HepG2 (cell line): ENCODE data around the gene PHEX. TPM values are rescaled to one million over a fixed set of nuclear protein-coding genes. Genes with fewer than 3 reads are reported as not detected.

Experiments
- ATAC-seq: fragments of 200-7000 bp; cut with Tn5 transposase; 3 replicates; pipeline ENCODE4 v1.9.1; 2020; ENCODE audit warnings: mild to moderate bottlenecking, moderate library complexity
- BruUV-seq: library from RNA; stranded (reverse); fragments of 400-500 nt; replicated peaks from 2 replicates; lab custom pipeline; 2021; lab: Mats Ljungman, UMichigan
- CTCF ChIA-PET: fragments of 300-600 bp; formaldehyde crosslinking; extraction: SDS; loops from one replicate; lab custom pipeline; 2021; ENCODE audit warnings: low total read pairs, inconsistent platforms, low intra/inter-chr PET ratio; lab: Yijun Ruan, JAX
- POLR2A ChIA-PET: fragments of 350-600 bp; sonication (Branson Sonifier 250); formaldehyde crosslinking; loops from one replicate; lab custom pipeline; 2020; ENCODE audit warnings: antibody characterized with exemption, inconsistent platforms; lab: Yijun Ruan, JAX
- DNase-seq: peaks from one replicate; pipeline ENCODE4 v3.0.0-alpha.2; 2015; ENCODE audit warnings: low spot score
- FAIRE-seq: peaks from 3 replicates; lab custom pipeline; 2011; peaks lifted over from hg19 to GRCh38; lab: Jason Lieb, UNC
- H2AFZ ChIP-seq: one replicate; pipeline ENCODE4 v1.6.1; 2011; ENCODE audit warnings: low read length, inconsistent platforms
- H3K27ac ChIP-seq: fragments of 300-600 bp; 3 replicates; pipeline ENCODE4 v1.8.0; 2011; ENCODE audit warnings: mixed run types, mild to moderate bottlenecking, mixed read lengths, low read length, inconsistent platforms; ENCODE audit not compliant: insufficient read depth; ENCODE audit errors: extremely low read length
- H3K27me3 ChIP-seq, 2 experiments: fragments of 200-600 bp in 1 of 2; 2 replicates in 1 of 2; 3 replicates in 1 of 2; pipeline versions ENCODE4 v1.6.0 to v1.8.0; 2011; ENCODE audit warnings: low read length in 2 of 2, mild to moderate bottlenecking in 2 of 2, moderate library complexity in 2 of 2, inconsistent platforms in 1 of 2; ENCODE audit not compliant: insufficient read depth in 2 of 2, control insufficient read depth in 1 of 2
- H3K36me3 ChIP-seq, 2 experiments: fragments of 200-600 bp in 1 of 2; replicated peaks in 1 of 2; 2 replicates in 1 of 2; 3 replicates in 1 of 2; pipeline versions ENCODE4 v1.5.1 to v1.8.0; 2011; ENCODE audit warnings: low read length in 2 of 2, inconsistent platforms in 1 of 2; ENCODE audit not compliant: insufficient read depth in 2 of 2, control insufficient read depth in 1 of 2
- H3K4me1 ChIP-seq: 2 replicates; pipeline ENCODE4 v1.5.1; 2012; ENCODE audit warnings: low read length, inconsistent platforms; ENCODE audit not compliant: insufficient read depth
- H3K4me2 ChIP-seq: 2 replicates; pipeline ENCODE4 v1.6.0; 2011; ENCODE audit warnings: low read depth, low read length, inconsistent platforms
- H3K4me3 ChIP-seq, 3 experiments: fragments of 200-600 bp in 1 of 3; sonication (generic), shearing (Covaris generic) in 1 of 3; replicated peaks in 1 of 3; 2 replicates each; pipeline ENCODE4 v1.5.1; 2011 to 2016; ENCODE audit warnings: low read length in 3 of 3, inconsistent platforms in 2 of 3, low read depth in 2 of 3, mild to moderate bottlenecking in 2 of 3, control low read depth in 1 of 3, mixed read lengths in 1 of 3; ENCODE audit not compliant: insufficient read depth in 1 of 3
- H3K79me2 ChIP-seq: one replicate; pipeline ENCODE4 v1.6.1; 2011; ENCODE audit warnings: low read length, inconsistent platforms; ENCODE audit not compliant: insufficient read depth
- H3K9ac ChIP-seq: 2 replicates; pipeline ENCODE4 v1.6.0; 2011; ENCODE audit warnings: mild to moderate bottlenecking, low read depth, low read length, inconsistent platforms; ENCODE audit not compliant: insufficient read depth
- H3K9me3 ChIP-seq: 2 replicates; pipeline ENCODE4 v1.5.1; 2012; ENCODE audit warnings: mild to moderate bottlenecking, low read length
- H4K20me1 ChIP-seq: 2 replicates; pipeline ENCODE4 v1.6.0; 2011; ENCODE audit warnings: inconsistent platforms, mild to moderate bottlenecking, low read length, moderate library complexity; ENCODE audit not compliant: insufficient read depth
- SMC3 ChIP-seq: IDR thresholded peaks from 2 replicates; pipeline ENCODE4 v1.6.1; 2011; ENCODE audit warnings: low read length, improper control_type of control experiment
- STAG1 ChIP-seq: sonication (generic); formaldehyde crosslinking; IDR thresholded peaks from 2 replicates; pipeline ENCODE4 v1.4.0; 2020; ENCODE audit warnings: missing genetic modification reagents
- WGBS: methylation state at CpG from one replicate; pipeline ENCODE4 v1.1.6; 2017; ENCODE audit warnings: low lambda C conversion rate; 5-methylcytosine and 5-hydroxymethylcytosine counted together
- in situ Hi-C: cut with HindIII; loops from 2 replicates; pipeline ENCODE4 v1.10.0; 2017; ENCODE audit warnings: low pct_unique_long_range_greater_than_20kb; ENCODE audit not compliant: extremely low pct_ligation_motif_present
- intact Hi-C: fragments of 100-400 bp; cut with micrococcal nuclease; formaldehyde crosslinking; loops from one replicate; pipeline ENCODE4 v1.10.0; 2022; ENCODE audit not compliant: unreplicated experiment
- polyA plus RNA-seq, 8 experiments: library from polyadenylated mRNA; depleted of rRNA in 3 of 8; stranded (reverse) in 7 of 8; unstranded in 1 of 8; fragments of >200 nt; fragmentation: Illumina TruSeq in 4 of 8; extraction: Trizol in 4 of 8; gene quantifications; 2 replicates each; pipeline versions ENCODE4 v1.2.1 to v1.2.3, GENCODE V29; 2011 to 2016; ENCODE audit warnings: low read depth in 4 of 8, missing spikeins in 1 of 8, mixed read lengths in 1 of 8; ENCODE audit not compliant: insufficient read depth in 1 of 8
- total RNA-seq, 5 experiments: library from RNA; depleted of rRNA; stranded (reverse); fragments of >200 nt; fragmentation: Illumina TruSeq; extraction: Trizol; gene quantifications; 2 replicates each; pipeline ENCODE4 v1.2.3, GENCODE V29; 2016; ENCODE audit warnings: low read depth in 1 of 5
- TF ChIP-seq, protein P1 (sequence below): sonication (generic); formaldehyde crosslinking; IDR thresholded peaks from 2 replicates; pipeline ENCODE4 v1.8.0; 2022; ENCODE audit warnings: mild to moderate bottlenecking, missing genetic modification reagents, moderate library complexity
- TF ChIP-seq, protein P2 (sequence below): sonication (generic); formaldehyde crosslinking; IDR thresholded peaks from 2 replicates; pipeline ENCODE4 v1.5.0; 2020; ENCODE audit warnings: mild to moderate bottlenecking, missing genetic modification reagents, moderate library complexity

Gene PHEX
- total and polyA plus RNA-seq, 2 of the 13 experiments (the other 11 are each of a cell fraction or from before 2014, with no cell fraction given), result 0.01 to 0.27 TPM

DNA sequence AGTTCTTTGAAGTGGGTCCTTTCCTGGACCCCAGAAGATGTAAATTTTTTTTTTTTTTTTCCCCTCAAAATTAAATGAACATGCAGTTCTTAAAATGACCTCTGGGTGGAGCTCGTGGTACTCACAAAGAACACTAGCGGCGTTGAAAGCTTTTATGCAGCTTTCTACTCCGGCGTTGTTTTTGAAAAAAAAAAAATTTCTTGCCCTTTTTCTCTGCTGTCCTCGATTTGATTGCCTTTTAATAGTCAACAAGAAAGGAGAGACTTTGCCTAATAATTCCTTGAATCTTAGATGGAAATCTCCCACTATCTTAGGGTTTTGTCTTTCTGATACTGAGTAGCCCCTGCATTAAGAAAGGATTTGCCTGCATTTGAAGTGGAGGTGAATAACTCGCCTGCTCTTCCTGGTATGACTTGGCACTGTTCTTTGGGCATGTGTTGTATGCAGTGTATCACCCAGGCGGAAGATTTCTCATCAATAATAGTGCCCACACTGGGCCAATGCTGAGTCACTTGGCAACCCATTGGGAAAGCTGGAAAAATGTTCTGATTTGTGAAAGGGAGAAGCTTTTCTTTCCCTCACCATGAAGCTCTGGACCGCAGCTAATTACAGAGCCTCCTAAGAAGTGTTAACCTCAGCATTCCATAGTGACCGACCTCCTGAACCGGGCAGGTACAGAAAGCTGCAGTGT is 104.0 kb downstream of the PHEX start:
- no peak for FAIRE-seq
- no peak for ATAC-seq
- H3K36me3 ChIP-seq, result no peaks in the 10 kb centered on the region
- 13% methylated on average over 8 of the region's 11 CpGs for WGBS
- in situ Hi-C loops (loop anchor here (10.0 kb wide), 1 partner anchor 609 kb away; no protein-coding TSS in a partner anchor), intact Hi-C loops (loop anchor here (1.0 to 5.0 kb wide), 3 partner anchors 56 to 1181 kb away; no protein-coding TSS in a partner anchor)
- no peaks in the 10 kb centered on the region for H3K79me2 ChIP-seq
- peaks cover 10% of the 10 kb centered on the region; the same call in 1 of the 2 replicates for H3K4me1 ChIP-seq
- no peak overlapping the region for H3K27ac ChIP-seq
- no TSS peak for BruUV-seq
- H3K4me3 ChIP-seq, result no peak overlapping the region
- no peaks in the 10 kb centered on the region for H3K27me3 ChIP-seq
- H3K9ac ChIP-seq, result no peak overlapping the region
- peak; percentile 5; the same call in 1 of the 2 replicates for TF ChIP-seq SMC3
- TF ChIP-seq, protein P1, sequence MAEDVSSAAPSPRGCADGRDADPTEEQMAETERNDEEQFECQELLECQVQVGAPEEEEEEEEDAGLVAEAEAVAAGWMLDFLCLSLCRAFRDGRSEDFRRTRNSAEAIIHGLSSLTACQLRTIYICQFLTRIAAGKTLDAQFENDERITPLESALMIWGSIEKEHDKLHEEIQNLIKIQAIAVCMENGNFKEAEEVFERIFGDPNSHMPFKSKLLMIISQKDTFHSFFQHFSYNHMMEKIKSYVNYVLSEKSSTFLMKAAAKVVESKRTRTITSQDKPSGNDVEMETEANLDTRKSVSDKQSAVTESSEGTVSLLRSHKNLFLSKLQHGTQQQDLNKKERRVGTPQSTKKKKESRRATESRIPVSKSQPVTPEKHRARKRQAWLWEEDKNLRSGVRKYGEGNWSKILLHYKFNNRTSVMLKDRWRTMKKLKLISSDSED (CRISPR knock-in tag), result no peak
- TF ChIP-seq, protein P2, sequence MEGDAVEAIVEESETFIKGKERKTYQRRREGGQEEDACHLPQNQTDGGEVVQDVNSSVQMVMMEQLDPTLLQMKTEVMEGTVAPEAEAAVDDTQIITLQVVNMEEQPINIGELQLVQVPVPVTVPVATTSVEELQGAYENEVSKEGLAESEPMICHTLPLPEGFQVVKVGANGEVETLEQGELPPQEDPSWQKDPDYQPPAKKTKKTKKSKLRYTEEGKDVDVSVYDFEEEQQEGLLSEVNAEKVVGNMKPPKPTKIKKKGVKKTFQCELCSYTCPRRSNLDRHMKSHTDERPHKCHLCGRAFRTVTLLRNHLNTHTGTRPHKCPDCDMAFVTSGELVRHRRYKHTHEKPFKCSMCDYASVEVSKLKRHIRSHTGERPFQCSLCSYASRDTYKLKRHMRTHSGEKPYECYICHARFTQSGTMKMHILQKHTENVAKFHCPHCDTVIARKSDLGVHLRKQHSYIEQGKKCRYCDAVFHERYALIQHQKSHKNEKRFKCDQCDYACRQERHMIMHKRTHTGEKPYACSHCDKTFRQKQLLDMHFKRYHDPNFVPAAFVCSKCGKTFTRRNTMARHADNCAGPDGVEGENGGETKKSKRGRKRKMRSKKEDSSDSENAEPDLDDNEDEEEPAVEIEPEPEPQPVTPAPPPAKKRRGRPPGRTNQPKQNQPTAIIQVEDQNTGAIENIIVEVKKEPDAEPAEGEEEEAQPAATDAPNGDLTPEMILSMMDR (CRISPR knock-in tag), result peak; percentile 40
- TF ChIP-seq STAG1 (CRISPR knock-in tag), result peak; percentile 39
- H3K9me3 ChIP-seq, result no peaks in the 10 kb centered on the region
- H4K20me1 ChIP-seq, result no peaks in the 10 kb centered on the region
- ChIA-PET CTCF (interaction anchor here (1.2 to 1.5 kb wide), 3 partner anchors 57 to 612 kb away, joined by 3 to 8 read pairs (median 4); no protein-coding TSS in a partner anchor), POLR2A (no interaction called here)
- H2AFZ ChIP-seq, result no peak overlapping the region
- peak; percentile 11 for DNase-seq
- H3K4me2 ChIP-seq, result peak overlapping the region; percentile 39; the same call in 1 of the 2 replicates
